Osteocyte (in vitro differentiated cells): ENCODE results near the gene ZFP36L2. TPM values are rescaled to one million over a fixed set of nuclear protein-coding genes. Genes with fewer than 3 reads are reported as not detected.
A peak's percentile ranks its signal among the peaks of the same experiment; 100 is the strongest.

Experiments
- DNase-seq: peaks from one replicate; pipeline ENCODE4 v3.0.0; 2021; ENCODE audit warnings: mixed read lengths; ENCODE audit not compliant: unreplicated experiment; ENCODE audit errors: extremely low spot score
- H3K27ac Mint-ChIP-seq: one replicate; pipeline ENCODE4 v1.8.0; 2021; ENCODE audit warnings: mild to moderate bottlenecking, mixed read lengths; ENCODE audit not compliant: unreplicated experiment
- H3K27me3 Mint-ChIP-seq: one replicate; pipeline ENCODE4 v1.8.0; 2021; ENCODE audit warnings: mixed read lengths; ENCODE audit not compliant: unreplicated experiment
- H3K36me3 Mint-ChIP-seq: one replicate; pipeline ENCODE4 v1.8.0; 2021; ENCODE audit warnings: mixed read lengths; ENCODE audit not compliant: unreplicated experiment
- H3K4me1 Mint-ChIP-seq: one replicate; pipeline ENCODE4 v1.8.0; 2021; ENCODE audit warnings: mixed read lengths; ENCODE audit not compliant: unreplicated experiment
- H3K4me3 Mint-ChIP-seq: one replicate; pipeline ENCODE4 v1.8.0; 2021; ENCODE audit warnings: mild to moderate bottlenecking, moderate library complexity, mixed read lengths; ENCODE audit not compliant: unreplicated experiment
- H3K9me3 Mint-ChIP-seq: one replicate; pipeline ENCODE4 v1.8.0; 2021; ENCODE audit warnings: mixed read lengths; ENCODE audit not compliant: unreplicated experiment
- total RNA-seq: library from RNA; stranded (reverse); gene quantifications from 2 replicates; pipeline ENCODE4 v1.2.1, GENCODE V29; 2021
- TF ChIP-seq, protein P1 (sequence below): fragments of 200-600 bp; sonication (generic); IDR thresholded peaks from 2 replicates; pipeline ENCODE4 v1.5.0; 2021; ENCODE audit warnings: antibody characterized with exemption, mild to moderate bottlenecking, moderate library complexity

Gene ZFP36L2
- total RNA-seq, 1 donor from 2014 or later = 88.0 TPM

DNA sequence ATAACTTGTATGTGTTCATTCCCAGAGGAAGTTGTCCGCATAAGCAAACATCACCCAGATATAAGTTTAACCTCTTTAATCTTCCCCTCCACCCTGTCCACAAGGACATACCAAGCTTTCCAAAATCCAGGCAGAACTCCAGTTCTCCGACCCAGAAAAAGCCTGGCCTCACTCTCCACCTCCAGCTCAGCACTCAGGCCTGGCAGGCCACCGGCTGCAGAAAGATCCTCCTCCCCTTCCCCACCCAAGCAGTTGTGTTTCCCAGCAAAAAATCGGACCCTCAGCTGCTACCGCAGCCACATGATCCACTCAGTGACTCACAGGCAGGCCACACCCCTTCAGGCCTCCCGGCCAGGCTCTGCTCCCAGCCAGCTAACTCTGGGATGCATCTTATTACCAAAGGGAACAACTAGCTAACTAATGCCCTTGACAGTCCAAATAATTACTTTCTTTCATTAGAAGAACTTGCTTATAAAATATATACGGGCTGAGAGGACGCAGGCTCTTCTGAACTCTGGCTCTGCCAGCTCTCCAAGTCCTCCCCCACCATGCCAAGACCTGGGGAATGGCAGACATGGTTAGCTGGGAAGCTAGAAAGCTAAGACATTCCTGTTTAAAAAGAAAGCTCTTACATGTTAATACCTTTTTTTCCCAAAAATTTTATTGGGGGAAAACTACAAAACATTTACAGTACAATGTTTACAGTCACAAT, 4.5 kb downstream of the ZFP36L2 start:
- Mint-ChIP-seq H3K27ac (peak overlapping the region; percentile 98), H3K4me1 (peaks cover 59% of the 10 kb centered on the region), H3K9me3 (no peaks in the 10 kb centered on the region), H3K36me3 (peaks cover 19% of the 10 kb centered on the region), H3K27me3 (no peaks in the 10 kb centered on the region), H3K4me3 (peak overlapping the region; percentile 77)
- TF ChIP-seq, protein P1, sequence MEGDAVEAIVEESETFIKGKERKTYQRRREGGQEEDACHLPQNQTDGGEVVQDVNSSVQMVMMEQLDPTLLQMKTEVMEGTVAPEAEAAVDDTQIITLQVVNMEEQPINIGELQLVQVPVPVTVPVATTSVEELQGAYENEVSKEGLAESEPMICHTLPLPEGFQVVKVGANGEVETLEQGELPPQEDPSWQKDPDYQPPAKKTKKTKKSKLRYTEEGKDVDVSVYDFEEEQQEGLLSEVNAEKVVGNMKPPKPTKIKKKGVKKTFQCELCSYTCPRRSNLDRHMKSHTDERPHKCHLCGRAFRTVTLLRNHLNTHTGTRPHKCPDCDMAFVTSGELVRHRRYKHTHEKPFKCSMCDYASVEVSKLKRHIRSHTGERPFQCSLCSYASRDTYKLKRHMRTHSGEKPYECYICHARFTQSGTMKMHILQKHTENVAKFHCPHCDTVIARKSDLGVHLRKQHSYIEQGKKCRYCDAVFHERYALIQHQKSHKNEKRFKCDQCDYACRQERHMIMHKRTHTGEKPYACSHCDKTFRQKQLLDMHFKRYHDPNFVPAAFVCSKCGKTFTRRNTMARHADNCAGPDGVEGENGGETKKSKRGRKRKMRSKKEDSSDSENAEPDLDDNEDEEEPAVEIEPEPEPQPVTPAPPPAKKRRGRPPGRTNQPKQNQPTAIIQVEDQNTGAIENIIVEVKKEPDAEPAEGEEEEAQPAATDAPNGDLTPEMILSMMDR = no peak
- DNase-seq = peak; percentile 94

GRCh38 chr2:43221124-43221762, 5.2 kb downstream of the ZFP36L2 start:
- Mint-ChIP-seq H3K4me3 (peak overlapping the region; percentile 77), H3K27me3 (no peaks in the 10 kb centered on the region), H3K36me3 (peaks cover 19% of the 10 kb centered on the region), H3K27ac (peak overlapping the region; percentile 98), H3K9me3 (no peaks in the 10 kb centered on the region), H3K4me1 (peaks cover 59% of the 10 kb centered on the region)
- peak; percentile 89 for DNase-seq
- TF ChIP-seq, protein P1 = no peak

- peak overlapping the region; percentile 98 for H3K27ac Mint-ChIP-seq
- H3K9me3 Mint-ChIP-seq = no peaks in the 10 kb centered on the region
- H3K4me1 Mint-ChIP-seq = peaks cover 59% of the 10 kb centered on the region
- TF ChIP-seq, protein P1 = no peak
- peaks cover 19% of the 10 kb centered on the region for H3K36me3 Mint-ChIP-seq
- DNase-seq = no peak
- H3K4me3 Mint-ChIP-seq = peak overlapping the region; percentile 77
- H3K27me3 Mint-ChIP-seq = no peaks in the 10 kb centered on the region
Measured at GRCh38 chr2:43220760-43221123, 5.7 kb downstream of the ZFP36L2 start.

- TF ChIP-seq, protein P1 = no peak
- no peaks in the 10 kb centered on the region for H3K27me3 Mint-ChIP-seq
- no peak for DNase-seq
- no peaks in the 10 kb centered on the region for H3K9me3 Mint-ChIP-seq
- H3K4me1 Mint-ChIP-seq = peaks cover 59% of the 10 kb centered on the region
- peak overlapping the region; percentile 77 for H3K4me3 Mint-ChIP-seq
- peak overlapping the region; percentile 98 for H3K27ac Mint-ChIP-seq
- H3K36me3 Mint-ChIP-seq = peaks cover 19% of the 10 kb centered on the region
Measured at GRCh38 chr2:43220229-43220751, 6.1 kb downstream of the ZFP36L2 start.
